Calu3 (cell line): ENCODE measurements around the gene SEMA3B. TPM values are rescaled to one million over a fixed set of nuclear protein-coding genes. Genes with fewer than 3 reads are reported as not detected.

Experiments
- BruUV-seq: library from RNA; stranded (reverse); fragments of 400-500 nt; replicated peaks from 2 replicates; lab custom pipeline; 2021; lab: Mats Ljungman, UMichigan
- CTCF ChIA-PET: fragments of 300-600 bp; sonication (Branson Sonifier 250); formaldehyde crosslinking; loops from one replicate; lab custom pipeline; 2022; ENCODE audit warnings: antibody characterized with exemption; lab: Charles Lee
- DNase-seq: peaks from one replicate; pipeline ENCODE4 v3.0.0; 2022
- H3K27ac Mint-ChIP-seq: one replicate; pipeline ENCODE4 v1.8.0; 2022; ENCODE audit warnings: mixed read lengths; ENCODE audit not compliant: unreplicated experiment
- H3K27me3 Mint-ChIP-seq: one replicate; pipeline ENCODE4 v1.8.0; 2022; ENCODE audit warnings: mixed read lengths; ENCODE audit not compliant: unreplicated experiment
- H3K36me3 Mint-ChIP-seq: one replicate; pipeline ENCODE4 v1.8.0; 2022; ENCODE audit warnings: mild to moderate bottlenecking, moderate library complexity, mixed read lengths; ENCODE audit not compliant: insufficient read depth, unreplicated experiment
- H3K4me1 Mint-ChIP-seq: one replicate; pipeline ENCODE4 v1.8.0; 2022; ENCODE audit warnings: mild to moderate bottlenecking, low read depth, mixed read lengths; ENCODE audit not compliant: unreplicated experiment
- H3K4me3 Mint-ChIP-seq: one replicate; pipeline ENCODE4 v1.8.0; 2022; ENCODE audit warnings: mild to moderate bottlenecking, low read depth, moderate library complexity, mixed read lengths; ENCODE audit not compliant: unreplicated experiment
- H3K9me3 Mint-ChIP-seq: one replicate; pipeline ENCODE4 v1.8.0; 2022; ENCODE audit warnings: low read depth, mixed read lengths; ENCODE audit not compliant: unreplicated experiment
- intact Hi-C: fragments of 100-400 bp; cut with micrococcal nuclease; formaldehyde crosslinking; loops from one replicate; pipeline ENCODE4 v1.10.0; 2022; ENCODE audit not compliant: unreplicated experiment
- total RNA-seq: library from RNA; stranded (reverse); gene quantifications from 2 replicates; pipeline ENCODE4 v1.2.3, GENCODE V29; 2022
- TF ChIP-seq, protein P1 (sequence below): fragments of 200-600 bp; IDR thresholded peaks from one replicate; pipeline ENCODE4 v1.8.0; 2022; ENCODE audit warnings: antibody characterized with exemption; ENCODE audit not compliant: unreplicated experiment

SEMA3B gene
- total RNA-seq, 1 experiment from 2014 or later, result 20.3 TPM

DNA sequence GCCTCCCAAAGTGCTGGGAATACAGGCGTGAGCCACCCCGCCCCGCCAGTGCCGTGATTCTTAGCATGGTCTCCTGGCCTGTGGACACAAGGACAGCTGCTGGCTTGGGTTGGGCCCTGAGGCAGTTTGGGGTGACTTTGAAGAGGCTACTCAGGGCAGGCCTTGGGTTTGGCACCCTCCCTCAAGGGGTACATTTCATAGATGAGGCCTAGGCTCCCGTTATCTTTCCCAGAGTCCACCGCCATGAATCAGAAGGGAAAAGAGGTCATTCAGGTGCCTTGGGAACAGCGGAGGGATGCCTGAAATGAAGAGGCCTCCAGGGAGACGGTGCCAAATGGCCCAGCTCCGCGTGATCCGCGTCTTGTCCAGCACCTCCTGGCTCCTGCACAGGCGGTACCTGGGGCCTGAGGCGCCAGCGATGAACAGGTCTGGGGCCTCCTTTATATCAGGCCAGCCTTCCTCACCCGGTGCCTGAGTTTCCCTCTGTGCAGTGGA is 23.6 kb upstream of the SEMA3B start:
- TF ChIP-seq, protein P1, sequence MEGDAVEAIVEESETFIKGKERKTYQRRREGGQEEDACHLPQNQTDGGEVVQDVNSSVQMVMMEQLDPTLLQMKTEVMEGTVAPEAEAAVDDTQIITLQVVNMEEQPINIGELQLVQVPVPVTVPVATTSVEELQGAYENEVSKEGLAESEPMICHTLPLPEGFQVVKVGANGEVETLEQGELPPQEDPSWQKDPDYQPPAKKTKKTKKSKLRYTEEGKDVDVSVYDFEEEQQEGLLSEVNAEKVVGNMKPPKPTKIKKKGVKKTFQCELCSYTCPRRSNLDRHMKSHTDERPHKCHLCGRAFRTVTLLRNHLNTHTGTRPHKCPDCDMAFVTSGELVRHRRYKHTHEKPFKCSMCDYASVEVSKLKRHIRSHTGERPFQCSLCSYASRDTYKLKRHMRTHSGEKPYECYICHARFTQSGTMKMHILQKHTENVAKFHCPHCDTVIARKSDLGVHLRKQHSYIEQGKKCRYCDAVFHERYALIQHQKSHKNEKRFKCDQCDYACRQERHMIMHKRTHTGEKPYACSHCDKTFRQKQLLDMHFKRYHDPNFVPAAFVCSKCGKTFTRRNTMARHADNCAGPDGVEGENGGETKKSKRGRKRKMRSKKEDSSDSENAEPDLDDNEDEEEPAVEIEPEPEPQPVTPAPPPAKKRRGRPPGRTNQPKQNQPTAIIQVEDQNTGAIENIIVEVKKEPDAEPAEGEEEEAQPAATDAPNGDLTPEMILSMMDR, result no peak
- Mint-ChIP-seq H3K9me3 (no peaks in the 10 kb centered on the region), H3K4me1 (peaks cover 20% of the 10 kb centered on the region), H3K27ac (no peak overlapping the region), H3K4me3 (peak overlapping the region; percentile 80), H3K27me3 (no peaks in the 10 kb centered on the region), H3K36me3 (peaks cover 20% of the 10 kb centered on the region)
- intact Hi-C loops, result no loop called here
- no peak for DNase-seq
- BruUV-seq, result no TSS peak
- CTCF ChIA-PET, result no interaction called here

DNA sequence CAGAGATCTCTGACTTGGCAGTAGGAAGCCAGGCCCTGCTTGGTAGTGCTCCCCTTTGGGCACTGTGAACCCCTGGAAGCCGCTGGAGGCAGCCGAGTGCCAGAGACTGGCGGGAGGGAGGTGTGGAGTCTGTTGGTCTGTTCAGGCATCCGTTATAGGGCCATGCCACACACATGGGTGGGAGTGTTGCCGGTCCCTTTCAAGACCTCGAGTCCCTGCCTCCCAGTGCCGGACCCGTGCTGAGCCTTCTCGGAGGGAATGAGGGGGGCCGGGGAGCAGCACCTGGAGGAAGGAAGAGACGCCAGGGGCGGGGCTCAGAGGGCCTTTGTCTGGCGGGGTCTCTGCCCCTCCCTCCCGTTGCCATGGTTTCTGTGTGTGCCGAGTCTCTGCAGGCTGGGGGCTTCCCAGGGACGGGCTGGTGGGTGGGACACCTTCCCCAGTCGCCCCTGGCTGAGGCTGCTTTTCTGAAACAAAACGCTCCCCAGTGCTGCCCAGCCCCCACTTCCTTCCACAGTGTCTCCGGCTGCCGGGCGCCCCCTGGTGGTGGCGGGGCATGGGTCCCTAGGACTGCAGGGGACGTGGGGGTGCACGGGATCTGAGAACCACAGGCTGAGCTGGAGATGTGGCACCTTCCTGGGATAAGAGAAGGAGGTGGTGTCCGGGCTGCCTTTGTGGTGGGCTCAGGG is 23.0 kb upstream of the SEMA3B start:
- CTCF ChIA-PET, result interaction anchor here (0.6 to 1.8 kb wide), 5 partner anchors 10 to 19 kb away, joined by 3 to 14 read pairs (median 13); partner anchors contain the start of gene GNAI2
- peaks cover 23% of the 10 kb centered on the region for H3K4me1 Mint-ChIP-seq
- H3K36me3 Mint-ChIP-seq, result peaks cover 27% of the 10 kb centered on the region
- H3K27me3 Mint-ChIP-seq, result no peaks in the 10 kb centered on the region
- TF ChIP-seq, protein P1, result peak; percentile 93
- H3K27ac Mint-ChIP-seq, result peak overlapping the region; percentile 52
- H3K4me3 Mint-ChIP-seq, result peak overlapping the region; percentile 80
- no TSS peak for BruUV-seq
- intact Hi-C loops, result no loop called here
- DNase-seq, result peak; percentile 95
- H3K9me3 Mint-ChIP-seq, result no peaks in the 10 kb centered on the region

DNA sequence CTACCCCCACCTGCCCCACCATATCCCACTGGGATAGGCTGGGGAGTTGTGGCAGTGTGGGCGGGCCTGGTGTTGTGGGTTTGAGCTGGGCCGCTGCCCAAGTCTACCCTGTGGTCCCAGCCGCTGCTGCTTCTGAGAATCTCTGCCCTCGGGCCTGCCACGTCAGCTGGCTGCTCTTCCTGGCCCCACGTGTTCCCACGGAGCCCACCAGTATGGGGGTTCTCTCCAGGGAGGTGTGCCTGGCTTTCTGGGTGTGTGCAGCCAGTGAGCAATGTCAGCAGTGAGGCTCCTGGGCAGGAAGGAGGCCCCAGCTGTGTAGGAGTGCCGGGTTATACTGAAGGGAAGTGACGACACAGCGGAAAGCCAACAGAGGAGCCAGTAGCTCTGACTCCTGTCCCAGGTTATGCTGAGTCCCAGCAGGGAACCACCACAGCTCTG is 22.4 kb upstream of the SEMA3B start:
- H3K36me3 Mint-ChIP-seq, result peaks cover 29% of the 10 kb centered on the region
- TF ChIP-seq, protein P1, result no peak
- no TSS peak for BruUV-seq
- H3K27me3 Mint-ChIP-seq, result no peaks in the 10 kb centered on the region
- peak overlapping the region; percentile 80 for H3K4me3 Mint-ChIP-seq
- no peak for DNase-seq
- no peaks in the 10 kb centered on the region for H3K9me3 Mint-ChIP-seq
- H3K27ac Mint-ChIP-seq, result peak overlapping the region; percentile 52
- intact Hi-C loops, result no loop called here
- peaks cover 23% of the 10 kb centered on the region for H3K4me1 Mint-ChIP-seq
- CTCF ChIA-PET, result interaction anchor here (0.6 to 1.8 kb wide), 5 partner anchors 11 to 19 kb away, joined by 3 to 14 read pairs (median 13); partner anchors contain the start of gene GNAI2

DNA sequence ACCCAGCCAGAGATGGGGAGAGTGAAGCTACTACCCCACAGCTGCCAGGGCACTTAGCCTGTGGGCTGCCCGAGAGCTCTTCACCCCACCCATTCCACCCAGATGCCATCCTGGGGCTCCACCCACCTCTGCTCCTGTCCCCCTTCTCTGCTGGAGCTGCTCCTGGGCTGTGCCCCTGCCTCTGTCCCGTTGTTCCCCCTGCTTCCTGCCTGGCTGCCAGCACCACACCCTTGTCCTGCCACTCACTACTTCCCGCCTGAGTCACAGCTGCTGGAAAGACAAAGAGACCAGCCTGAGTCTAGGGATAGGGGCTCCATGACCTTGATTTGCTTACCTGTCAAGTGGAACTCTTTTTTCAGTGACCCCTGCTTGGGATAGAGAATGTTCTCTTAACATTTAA is 20.6 kb upstream of the SEMA3B start:
- Mint-ChIP-seq H3K27me3 (no peaks in the 10 kb centered on the region), H3K9me3 (no peaks in the 10 kb centered on the region), H3K27ac (peak overlapping the region; percentile 68), H3K36me3 (peaks cover 32% of the 10 kb centered on the region), H3K4me1 (peaks cover 17% of the 10 kb centered on the region), H3K4me3 (peak overlapping the region; percentile 7)
- TF ChIP-seq, protein P1, result no peak
- DNase-seq, result peak; percentile 68
- intact Hi-C loops, result no loop called here
- CTCF ChIA-PET, result interaction anchor here (0.5 to 1.7 kb wide), 4 partner anchors 10 to 363 kb away, joined by 3 to 6 read pairs (median 4); partner anchors contain the start of genes CISH, GNAI2 and SEMA3B
- no TSS peak for BruUV-seq
